DMS53 treated with DMSO at 0.1 percent for 48 hours (cell line): ENCODE data around the gene CAPRIN1.

Experiments
- DNase-seq: peaks from one replicate; lab custom pipeline; 2025; ENCODE audit not compliant: unreplicated experiment; lab: John Stamatoyannopoulos, UW

CAPRIN1 gene, protein sequence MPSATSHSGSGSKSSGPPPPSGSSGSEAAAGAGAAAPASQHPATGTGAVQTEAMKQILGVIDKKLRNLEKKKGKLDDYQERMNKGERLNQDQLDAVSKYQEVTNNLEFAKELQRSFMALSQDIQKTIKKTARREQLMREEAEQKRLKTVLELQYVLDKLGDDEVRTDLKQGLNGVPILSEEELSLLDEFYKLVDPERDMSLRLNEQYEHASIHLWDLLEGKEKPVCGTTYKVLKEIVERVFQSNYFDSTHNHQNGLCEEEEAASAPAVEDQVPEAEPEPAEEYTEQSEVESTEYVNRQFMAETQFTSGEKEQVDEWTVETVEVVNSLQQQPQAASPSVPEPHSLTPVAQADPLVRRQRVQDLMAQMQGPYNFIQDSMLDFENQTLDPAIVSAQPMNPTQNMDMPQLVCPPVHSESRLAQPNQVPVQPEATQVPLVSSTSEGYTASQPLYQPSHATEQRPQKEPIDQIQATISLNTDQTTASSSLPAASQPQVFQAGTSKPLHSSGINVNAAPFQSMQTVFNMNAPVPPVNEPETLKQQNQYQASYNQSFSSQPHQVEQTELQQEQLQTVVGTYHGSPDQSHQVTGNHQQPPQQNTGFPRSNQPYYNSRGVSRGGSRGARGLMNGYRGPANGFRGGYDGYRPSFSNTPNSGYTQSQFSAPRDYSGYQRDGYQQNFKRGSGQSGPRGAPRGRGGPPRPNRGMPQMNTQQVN

DNA sequence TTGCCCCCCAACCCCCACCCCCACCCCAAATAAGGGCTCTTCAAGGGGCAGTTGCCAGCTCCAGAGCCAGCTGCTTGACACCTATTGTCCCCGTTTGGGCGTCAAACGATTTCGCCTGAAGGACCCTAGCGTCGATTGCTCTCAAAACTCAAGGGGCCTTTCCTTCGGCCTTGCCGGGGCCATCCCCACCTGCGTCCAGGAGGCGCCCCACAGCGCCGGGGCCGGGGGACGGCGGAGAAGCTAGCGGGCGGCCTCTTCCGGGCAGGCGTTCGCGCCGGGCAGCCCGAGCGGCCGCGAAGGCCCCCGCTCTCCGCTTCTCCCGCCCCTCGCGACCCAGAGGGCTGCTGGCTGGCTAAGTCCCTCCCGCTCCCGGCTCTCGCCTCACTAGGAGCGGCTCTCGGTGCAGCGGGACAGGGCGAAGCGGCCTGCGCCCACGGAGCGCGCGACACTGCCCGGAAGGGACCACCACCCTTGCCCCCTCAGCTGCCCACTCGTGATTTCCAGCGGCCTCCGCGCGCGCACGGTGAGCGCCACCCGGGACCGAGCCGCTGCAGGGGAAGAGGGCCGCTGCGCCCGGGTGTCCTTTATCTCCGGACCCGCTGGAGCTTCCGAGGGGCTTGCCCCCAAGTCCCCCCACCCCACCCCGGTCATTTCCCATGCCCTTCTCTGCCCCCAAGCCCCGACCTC lies at the start of gene CAPRIN1:
TSS of gene CAPRIN1 (plus strand) at position 383 of the 687 bp plus-strand sequence. CDS start 690 bp downstream, outside the sequence.
- DNase-seq = peak; percentile 83

DNA sequence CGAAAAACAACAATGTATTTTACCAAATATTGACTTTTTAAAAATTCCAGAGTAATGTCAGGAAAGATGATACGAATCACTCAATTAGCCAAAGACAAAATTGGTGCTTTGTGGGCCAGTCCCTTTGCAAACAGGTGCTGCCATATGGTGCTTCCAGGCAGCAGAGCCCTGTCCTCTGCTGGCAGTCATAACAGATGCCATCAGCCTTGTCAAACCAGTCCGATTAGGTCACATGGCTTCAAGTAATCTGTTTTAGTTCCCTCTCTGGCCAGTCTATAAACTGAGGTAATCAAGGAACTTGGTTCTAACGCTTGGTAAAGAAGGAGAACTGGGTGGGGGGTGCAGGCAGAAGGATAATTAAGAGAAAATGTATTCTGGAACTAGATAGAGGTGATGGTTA lies 49.1 kb upstream of the CAPRIN1 start:
- peak; percentile 68 for DNase-seq

DNA sequence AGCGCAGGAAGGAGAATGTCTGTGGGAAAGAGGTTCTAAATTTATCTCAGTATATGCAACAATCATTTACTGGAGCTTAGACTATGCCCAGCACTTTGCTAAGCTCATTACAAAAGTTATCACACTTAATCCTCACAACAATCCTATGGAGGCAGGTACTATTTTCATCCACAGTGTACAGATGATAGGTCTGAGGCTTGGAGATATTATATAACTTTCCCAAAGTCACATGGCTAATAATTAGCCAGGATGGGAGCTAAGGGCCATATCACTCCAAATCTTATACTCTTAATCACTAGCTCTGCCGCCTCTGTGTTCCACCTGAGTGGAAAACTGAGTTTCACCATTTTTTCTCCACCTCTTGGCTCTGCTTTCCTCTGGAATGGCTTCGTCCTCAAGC lies 47.3 kb upstream of the CAPRIN1 start:
- no peak for DNase-seq

DNA sequence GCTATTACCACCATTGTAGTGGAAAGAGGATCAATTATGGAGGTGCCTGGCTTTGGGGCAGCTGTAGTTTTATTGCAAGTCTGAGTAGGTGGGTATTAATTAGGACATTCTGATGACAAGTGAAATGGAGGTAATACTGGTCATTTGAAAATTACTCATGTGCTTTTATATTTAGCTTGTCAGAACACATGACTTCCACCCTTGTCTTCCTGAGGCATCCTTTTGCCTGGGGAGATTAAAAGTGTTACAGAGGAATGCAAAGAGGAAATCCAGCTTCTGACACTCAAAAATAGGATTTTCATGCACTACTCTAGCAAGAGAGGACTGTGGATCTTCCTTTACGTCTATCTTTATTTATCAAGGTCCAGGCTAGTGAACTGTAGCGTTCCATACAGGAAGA lies 44.7 kb upstream of the CAPRIN1 start:
- DNase-seq = no peak

DNA sequence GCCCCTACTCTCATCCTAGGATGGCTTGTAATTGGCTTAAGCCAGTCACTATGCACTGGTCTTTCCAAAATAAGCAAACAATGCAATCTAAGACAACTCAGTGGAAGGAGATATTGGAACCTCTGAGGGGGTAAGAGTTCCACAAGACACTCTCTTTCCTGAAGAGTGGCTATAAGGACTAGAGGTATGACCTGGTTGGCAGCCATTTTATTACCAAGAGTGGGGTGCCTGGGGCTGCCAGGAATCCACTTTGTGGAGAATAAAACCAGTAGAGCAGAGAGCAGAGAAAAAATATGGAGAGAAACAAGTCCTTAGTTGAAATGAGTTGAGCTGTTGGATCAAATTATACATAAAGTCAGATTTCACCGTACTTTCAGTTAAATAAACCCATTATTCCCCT lies 38.8 kb upstream of the CAPRIN1 start:
- no peak for DNase-seq

DNA sequence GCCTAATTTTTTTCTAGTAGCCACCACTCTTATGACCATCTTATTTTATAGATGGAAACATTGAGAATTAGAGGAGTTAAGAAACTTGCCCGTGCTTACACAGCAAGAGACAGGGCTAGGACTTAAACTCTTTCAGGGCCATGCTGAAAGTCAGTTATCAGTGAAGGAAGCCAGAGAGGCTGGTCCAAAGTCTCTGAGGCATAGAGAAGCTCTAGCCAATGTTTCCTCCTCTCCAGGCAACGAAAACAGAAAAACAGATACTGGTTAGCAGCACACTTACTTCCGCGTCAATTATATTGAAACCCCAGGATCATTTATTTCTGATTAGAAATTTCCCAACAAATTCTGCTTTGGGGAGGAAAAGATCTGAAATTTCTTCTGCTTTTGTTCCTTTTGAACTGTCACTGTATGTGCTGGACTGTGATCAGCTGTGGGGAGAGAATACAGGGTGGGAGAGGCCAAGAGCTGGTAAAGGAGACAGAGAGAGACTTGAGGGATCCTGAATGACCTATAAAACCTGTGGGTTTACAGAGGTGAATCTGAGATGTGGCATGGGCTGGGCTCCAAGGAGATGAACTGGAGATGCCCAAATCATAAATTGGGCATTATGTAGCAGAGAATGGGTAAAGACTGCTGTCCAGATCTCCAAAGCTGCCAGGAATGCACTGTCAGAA lies 37.5 kb upstream of the CAPRIN1 start:
- DNase-seq = no peak

DNA sequence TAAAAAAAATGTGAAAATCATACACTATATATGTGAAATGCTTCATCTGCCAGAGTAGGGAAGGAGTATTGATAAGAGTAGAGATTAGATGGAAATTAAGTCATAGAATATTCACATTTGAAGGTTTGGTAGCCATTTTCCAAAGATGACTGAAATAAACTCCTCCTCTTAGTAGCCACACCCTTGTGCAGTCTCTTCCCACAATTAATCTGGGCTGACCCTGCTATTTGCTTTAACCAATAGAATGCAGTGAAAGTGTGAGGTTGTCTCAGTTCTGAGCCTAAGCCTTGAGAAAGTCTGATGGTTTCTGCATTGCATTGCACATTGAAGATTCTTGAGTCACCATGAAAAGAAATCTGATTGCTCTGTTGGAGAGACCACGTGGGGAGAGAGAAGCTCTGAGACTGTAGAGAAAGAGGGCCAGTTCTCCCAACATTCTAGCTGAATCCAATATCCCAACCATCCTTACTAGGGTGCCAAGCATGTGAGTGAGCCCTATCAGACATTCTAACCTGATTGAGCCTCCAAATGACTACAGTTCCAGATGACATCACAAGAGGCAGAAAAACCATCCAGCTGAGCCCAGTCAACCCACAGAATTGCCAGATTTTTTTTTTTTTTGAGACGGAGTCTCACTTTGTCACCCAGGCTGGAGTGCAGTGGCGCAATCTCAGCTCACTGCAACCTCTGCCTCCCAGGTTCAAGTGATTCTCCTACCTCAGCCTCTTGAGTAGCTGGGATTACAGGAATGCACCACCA lies 29.4 kb upstream of the CAPRIN1 start:
- no peak for DNase-seq

DNA sequence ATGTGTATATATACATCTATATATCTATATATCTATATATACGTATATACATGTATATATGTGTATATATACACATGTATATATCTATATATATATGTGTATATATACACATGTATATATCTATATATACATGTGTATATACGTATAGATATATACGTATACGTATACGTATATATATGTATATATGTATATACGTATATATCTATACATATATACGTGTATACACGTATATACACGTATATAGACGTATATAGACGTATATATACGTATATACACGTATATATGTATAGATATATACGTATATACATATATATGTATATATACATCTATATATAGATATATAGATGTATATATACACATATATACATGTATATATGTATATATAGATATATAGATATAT lies 25.1 kb upstream of the CAPRIN1 start:
- DNase-seq = no peak

DNA sequence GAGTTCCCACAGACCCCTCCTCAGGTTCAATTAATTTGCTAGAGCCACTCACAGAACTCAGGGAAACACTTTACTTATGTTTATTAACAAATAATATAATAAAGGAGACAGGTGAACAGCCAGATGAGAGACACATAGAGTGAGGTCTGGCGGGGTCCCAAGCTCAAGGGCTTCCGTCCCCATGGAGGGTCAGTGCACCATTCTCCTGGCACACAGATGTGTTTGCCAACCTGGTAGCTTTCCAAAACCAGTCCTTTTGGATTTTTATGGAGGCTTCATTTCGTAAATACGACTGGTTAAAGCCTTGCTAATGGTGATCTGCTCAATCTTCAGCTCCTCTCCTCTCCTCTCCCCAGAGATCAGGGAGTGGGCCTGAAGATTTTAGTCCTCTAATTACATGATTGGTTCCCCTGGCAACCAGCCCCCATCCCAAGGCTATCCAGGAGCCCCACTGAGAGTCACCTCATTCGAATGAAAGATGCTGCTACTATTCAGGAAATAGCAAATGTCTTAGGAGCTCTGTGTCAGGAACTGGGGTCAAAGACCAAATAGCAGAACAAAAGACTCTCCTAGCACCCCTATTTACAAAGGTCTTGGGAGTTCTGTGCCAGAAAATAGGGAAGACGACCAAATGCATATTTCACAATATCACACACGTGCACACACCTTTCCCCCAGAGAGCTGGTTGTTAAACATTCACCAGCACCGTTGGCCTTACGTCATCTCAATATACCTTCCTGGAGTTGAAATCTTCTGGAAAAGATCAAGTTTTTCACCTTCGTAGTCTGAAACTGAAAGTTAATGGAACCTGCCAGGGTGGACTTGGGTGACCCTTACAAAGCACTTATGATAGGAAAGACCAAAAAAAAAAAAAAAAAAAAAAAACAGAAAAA lies 23.8 kb upstream of the CAPRIN1 start:
- DNase-seq = no peak

DNA sequence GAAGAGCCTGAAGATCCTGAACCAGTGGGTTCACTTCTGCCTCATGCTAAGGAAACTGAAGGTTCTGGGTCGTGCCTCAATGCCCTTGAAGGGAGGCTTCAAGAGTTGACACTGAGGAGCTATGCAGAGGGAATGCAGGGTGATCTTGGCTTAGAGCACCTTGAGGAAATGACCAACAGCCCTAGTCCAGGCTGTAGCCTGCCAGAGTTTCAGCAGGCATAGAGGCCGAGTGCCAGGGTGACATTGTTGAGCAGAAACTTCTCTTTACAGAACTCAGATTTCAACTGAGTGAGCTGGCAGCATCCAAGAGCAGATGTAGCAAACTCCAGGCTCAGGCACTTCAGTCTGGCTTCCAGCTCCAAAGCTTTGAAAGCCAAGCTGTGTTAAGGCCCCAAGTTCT lies 23.1 kb upstream of the CAPRIN1 start:
- DNase-seq = no peak

DNA sequence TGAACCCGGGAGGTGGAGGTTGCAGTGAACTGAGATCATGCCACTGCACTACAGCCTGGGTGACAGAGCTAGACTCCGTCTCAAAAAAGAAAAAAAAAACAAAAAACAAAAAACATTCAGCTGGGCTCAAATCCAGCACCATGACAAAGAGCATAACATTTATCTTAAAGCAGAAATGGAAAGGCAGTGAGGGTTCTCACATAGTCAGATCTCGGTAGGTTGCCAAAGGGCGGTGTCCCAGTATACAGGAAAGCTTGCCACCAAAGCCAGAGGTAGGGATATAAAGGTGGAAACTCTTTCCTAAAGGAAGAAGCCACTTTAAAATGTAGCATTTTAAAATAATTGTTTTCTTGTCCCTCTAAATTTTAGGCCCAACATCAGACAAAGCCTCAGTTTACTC lies 22.4 kb upstream of the CAPRIN1 start:
- DNase-seq = no peak

DNA sequence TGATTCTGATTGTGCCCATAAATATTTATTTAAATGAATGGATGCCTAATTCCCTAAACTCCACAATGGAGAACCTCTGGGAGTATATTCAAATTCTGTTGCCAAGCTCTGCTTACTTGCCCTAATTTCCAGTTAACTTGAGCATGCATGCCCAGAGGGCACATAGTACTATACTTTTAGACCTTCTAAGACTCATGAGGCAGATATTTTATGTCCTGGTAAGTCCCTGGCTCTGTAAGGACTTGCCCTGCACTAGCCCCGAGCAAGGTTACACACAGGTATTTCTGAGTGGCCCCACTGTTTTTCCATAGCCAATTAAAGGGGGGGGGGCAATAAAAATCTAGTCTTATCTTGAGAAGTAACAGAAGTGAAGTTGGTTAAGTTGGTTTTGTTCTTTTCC lies 21.1 kb upstream of the CAPRIN1 start:
- DNase-seq = no peak

DNA sequence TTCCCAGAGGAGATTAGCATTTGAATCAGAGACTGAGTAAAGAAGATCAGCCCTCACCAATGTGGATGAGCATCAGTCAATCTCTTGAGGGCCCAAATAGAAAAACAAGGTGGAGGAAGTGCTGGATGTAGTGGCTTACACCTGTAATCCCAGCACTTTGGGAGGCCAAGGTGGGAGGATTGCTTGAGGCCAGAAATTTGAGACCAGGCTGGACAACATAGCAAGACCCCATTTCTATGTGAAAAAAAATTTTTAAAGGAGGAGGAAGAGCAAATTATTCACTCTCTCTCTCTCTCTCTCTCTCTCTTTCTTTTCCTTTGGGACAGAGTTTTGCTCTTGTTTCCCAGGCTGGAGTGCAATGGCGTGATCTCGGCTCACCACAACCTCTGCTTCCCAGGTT lies 18.1 kb upstream of the CAPRIN1 start:
- no peak for DNase-seq

DNA sequence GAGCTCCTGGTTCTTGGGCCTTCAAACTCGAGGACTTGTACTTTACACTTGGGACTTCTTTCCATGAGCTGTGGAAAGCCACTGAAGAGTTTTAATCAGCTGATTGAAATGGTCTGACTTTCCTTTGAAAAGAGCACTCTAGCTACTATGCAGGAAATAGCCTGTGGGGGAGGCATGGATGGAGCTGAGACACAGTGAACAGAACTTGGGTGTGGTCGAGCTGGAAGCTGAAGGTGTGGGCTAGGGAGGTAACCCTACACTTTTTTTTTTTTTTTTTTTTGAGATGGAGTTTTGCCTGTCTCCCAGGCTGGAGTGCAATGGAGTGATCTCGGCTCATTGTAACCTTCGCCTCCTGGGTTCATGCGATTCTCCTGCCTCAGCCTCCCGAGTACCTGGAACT lies 17.5 kb upstream of the CAPRIN1 start:
- no peak for DNase-seq

DNA sequence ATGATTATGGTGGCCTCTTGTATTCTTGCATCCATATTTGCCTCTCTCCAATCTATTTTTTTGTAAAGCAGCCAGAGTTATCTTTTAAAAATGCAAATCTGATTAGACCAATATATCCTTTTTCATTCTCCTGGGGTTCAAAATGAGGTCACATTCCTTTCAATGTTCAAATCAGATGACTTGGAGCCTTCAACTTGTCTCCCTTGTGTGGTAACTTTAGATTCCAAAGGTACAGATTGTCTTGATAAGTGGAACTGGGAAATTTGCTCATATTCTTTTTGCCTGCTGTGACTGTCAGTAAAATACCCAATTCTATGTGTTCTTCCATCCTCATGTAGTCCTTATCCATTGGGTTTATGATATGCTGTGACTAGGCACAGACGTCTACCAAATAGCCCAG lies 15.1 kb upstream of the CAPRIN1 start:
- no peak for DNase-seq

DNA sequence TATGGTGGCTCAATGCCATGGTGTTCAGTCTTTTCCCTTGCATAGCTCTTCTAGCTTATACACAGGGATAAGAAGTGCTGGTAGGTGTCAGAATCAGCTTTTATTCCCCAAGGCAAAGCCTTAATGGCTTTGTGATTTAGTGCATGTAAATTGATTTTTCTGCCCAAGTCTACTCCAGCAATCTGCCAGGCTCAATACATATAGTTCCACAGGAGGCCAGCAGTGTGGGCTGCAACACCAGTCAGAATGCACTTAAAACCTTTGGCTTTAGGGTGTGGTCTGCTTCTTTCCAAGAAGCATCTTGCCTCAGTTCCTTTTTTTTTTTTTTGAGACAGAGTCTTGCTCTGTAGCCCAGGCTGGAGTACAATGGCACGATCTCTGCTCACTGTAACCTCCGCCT lies 14.5 kb upstream of the CAPRIN1 start:
- DNase-seq = no peak

DNA sequence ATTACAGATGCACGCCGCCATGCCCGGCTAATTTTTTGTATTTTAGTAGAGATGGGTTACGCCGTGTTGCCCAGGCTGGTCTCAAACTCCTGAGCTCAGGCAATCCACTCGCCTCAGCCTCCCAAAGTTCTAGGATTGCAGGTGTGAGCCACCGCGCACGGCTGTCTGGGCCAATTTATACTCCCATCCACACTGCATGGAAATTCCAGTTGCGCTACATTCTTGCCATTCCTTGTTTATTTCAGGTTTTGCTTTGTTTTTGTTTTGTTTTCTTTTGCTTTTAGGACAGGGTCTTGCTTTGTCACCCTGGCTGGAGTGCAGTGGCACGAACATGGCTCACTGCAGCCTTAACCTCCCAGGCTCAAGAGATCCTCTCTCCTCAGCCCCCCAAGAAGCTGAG lies 11.0 kb upstream of the CAPRIN1 start:
- DNase-seq = no peak

DNA sequence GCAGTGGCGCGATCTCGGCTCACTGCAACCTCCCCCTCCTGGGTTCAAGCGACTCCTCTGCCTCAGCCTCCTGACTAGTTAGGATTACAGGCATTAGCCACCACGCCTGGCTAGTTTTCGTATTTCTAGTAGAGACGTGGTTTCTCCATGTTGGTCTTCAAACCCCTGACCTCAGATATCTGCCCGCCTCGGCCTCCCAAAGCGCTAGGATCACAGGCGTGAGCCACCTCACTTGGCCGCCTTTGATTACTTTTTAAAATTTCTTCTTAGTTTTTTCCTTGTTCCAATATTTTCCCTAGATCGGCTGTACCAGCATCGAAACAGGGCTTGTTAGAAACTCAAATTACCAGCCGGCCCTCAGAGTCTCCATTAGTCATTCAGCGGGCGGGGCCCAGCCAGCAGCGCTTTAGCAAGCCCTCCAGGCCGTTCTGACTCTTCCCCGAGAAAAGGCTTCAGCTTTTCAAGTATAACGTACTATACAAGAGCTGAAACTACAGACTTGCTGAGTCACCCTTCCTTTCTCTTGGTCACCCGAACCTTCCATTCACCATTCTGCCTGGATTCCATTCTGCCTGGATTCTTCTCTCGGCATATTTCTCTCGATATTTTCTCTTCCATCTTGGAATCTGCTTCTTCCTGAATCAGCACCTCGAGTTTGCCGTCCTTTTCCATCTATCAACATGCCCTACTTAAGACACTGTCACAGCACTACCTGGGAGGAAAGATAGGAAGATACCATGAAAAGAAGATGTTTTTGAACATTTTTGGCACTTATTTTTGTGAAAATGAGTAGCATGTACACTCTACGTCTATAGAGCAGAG lies 6.7 kb upstream of the CAPRIN1 start:
- DNase-seq = no peak

DNA sequence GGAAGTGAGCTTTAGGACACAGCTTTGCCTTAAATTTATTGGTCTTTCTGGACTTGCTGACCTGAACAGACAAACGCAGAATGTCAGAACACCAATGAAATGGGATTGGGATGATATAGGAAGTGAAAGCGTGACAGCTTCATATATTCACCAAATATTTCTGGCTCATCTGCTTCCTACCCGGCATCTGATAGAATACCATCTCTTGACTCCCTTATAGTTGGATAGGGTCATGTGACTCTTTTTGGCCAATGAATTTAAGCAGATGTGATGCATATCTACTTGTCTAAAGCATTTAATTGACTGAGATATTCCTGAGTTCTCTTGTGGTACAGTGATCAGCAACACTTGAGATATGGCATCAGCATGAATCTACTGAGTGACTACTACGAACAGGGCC lies 2.5 kb upstream of the CAPRIN1 start:
- DNase-seq = no peak
